Stimulated activated CD8-positive, alpha-beta memory T cell treated with anti-CD3 and anti-CD28 coated beads, Interleukin-15, amount 100 ng/mL, for 1 hour (primary cell): ENCODE data around the gene TMEM273.
"Not testable (repeated sequence)": the region's sequence is repeated elsewhere in the genome, so short reads cannot be mapped to it uniquely, and the experiment has no call there.

ENCODE experiments used
- DNase-seq: peaks from one replicate; pipeline ENCODE4 v3.0.0-alpha.2; 2020; ENCODE audit warnings: low read depth

Gene TMEM273

DNA sequence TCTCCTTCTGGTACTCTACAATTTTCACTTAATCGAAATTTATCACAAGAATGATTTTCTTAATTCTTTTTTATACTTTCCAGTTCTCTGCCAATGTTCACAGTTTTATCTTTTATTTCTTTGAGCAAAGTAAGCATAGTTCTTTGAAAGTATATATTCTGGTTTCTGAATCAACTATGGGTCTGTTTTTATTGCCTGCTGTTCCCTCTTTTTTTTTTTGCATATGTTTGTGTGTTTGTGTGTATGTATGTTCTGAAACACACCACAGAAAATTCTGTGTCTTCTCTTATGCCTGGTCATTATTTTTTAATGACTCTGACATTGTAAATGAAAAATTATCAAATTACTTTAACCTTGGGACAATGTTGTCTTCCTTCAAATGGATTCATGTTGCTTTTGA lies 15.9 kb upstream of the TMEM273 start:
- no peak for DNase-seq

DNA sequence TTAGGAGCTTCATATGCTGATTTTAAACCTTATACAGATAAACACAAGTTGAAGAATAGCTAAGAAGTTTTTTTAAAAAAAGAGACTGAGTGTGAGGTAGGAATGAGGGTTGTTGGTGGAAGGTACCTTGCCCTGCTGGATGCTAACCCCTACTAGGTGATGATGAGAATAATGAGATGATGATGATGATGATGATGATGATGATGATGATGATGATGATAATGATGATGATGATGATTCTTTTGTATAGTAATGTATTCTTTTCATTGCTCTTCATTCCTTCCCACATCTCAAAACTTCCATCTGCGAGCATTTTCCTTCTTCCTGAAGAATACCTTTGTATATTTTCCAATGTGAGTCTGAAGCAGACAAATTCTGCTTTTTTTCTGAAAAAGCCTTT lies 14.1 kb upstream of the TMEM273 start:
- DNase-seq: no peak

DNA sequence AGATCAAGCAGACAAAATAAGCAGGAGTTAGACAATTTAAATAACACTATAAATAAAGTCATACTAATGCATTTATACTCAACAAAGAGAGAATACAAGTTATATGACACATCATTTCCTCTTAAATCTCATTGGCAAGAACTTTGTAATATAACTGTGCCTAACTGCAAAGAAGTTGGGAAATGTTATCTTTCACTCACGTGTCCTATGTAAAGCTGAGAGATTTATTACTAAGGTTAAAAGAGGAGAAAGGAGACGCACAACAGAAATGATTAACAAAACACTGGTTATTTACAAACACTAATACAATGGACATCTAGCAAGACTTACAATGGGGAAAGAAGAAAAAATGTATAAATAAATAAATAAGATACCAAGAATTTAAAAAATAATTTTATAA lies 12.7 kb upstream of the TMEM273 start:
- no peak for DNase-seq

DNA sequence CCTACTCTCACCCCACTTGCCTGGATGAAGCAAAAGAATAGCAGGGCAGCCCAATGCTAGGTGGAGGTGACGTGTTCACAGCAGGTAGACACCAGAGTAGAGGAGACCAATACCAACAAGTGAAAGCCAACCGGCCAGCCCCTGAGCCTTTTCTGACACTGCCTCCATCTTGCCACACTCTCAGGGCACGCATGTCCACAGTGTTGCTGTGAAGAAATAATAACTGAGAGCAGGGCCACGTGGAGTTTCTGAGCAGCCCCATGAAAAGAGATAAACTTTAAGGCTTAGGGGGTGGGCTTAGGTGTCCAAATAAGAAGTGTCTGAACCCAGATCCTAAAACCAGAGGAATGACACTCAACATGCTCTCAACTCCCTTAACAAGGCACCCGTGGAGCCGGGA lies 9.0 kb upstream of the TMEM273 start:
- no peak for DNase-seq

DNA sequence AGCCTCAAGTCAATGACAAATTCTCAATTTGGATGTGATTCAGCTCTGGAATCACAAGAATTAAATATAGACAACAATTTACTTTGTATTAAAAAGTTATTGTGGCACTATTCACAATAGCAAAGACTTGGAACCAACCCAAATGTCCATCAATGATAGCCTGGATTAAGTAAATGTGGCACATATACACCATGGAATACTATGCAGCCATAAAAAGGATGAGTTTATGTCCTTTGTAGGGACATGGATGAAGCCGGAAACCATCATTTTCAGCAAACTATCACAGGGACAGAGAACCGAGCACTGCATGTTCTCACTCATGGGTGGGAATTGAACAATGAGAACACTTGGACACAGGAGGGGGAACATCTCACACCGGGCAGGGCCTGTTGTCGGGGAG lies 7.7 kb upstream of the TMEM273 start:
- DNase-seq: not testable (repeated sequence)

DNA sequence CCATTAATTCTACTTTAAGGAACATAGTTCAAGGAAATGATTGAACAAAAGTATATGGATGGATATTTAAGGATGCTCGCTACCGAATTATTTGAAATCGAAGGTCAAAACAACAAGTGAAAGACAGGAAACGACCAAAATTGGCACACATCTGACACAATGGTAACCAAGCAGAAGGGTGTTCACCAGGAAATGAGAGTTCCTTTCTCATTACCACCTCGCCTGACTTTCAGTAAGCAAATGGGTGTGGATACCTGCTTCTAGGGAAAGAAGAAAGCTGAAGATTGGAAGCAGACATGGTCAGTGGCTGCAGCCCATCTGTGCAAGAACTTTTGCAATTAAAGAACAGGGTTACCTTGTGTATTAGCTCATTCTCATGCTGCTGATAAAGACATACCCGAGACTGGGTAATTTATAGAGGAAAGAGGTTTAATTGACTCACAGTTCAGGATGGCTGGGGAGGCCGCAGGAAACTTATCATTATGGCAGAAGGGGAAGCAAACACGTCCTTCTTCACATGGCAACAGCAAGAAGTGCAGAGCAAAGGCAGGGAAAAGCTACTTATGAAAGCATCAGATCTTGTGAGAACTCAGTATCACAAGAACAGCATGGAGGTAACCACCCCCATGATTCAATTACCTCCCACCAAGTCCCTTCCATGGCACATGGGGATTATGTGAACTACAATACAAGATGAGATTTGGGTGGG lies 6.2 kb upstream of the TMEM273 start:
- DNase-seq: no peak

DNA sequence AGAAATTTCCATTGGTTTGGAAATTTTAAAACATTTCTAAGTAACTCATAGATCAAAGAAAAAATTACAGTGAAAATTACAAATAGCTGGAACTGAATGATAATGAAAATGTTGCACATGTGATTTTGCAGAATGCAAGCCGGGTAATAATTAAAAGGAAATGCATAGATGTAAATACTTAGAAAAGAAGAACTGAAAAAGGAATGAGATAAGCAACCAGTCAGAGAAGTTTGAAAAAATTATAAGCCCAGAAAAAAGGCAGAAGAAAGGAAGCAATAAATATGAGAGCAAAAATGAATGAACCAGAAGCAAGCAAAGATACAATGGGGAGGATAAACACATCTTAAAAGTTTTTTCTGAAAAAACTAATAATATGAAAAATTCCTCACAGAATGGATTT lies 3.2 kb upstream of the TMEM273 start:
- DNase-seq: no peak

DNA sequence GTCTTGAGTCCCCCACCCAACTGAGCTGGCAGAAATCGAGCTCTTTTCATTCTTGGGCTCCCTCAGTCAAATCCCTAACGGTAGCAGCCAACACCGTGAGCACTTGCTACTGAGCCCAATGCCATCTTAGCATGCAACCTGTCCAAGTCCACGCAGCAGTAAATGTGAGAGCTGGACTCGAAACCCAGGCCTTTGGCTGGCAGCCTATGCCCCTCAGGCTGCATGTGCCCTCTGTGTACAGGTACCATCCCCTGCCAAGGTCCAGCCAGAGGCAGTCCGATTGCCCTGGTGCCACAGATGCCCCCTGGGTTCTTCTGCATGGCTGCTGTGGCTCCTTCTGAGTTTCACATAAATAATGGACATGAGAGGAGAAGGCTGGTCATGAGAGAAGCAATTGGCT lies 1.2 kb upstream of the TMEM273 start:
- DNase-seq: no peak

DNA sequence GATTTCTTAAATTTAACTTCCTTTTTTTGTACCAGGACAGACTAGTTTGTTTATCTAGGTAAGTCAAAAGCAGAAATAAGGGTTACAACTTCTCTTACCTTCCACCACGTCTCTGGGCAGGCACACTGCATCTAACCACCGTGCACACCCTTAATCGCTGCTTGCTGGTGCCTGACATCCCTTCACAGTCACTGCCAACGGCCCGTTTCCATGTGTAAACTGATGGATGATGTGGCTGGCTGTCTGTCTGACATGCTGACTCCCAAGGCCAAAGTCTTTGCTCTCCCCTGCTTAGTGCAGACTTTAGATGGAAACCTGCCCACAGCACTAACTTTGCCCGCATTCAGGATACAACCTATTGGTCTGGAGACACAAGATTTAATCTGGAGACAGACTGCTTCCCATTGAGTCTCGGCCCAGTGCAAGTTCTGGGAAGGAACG lies 1.1 kb downstream of the TMEM273 start:
- DNase-seq: no peak

DNA sequence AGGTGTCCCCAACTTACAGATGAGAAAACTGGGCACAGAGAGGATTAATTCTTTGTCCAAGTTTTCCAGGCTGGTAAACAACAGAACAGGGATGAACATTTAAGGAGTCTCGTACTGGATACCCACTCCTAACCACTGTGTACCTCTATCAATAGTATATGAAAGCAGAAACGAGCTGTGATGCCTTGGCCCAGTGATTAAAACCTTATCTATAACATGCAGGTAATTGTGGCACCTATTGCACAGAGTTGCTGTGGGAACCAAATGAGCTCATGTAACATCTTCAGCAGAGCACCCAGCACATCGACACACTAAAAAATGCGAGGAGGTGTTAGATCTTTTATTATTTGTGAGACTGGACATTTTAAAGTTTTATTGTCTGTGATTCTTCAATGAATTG lies 1.6 kb downstream of the TMEM273 start:
- no peak for DNase-seq

DNA sequence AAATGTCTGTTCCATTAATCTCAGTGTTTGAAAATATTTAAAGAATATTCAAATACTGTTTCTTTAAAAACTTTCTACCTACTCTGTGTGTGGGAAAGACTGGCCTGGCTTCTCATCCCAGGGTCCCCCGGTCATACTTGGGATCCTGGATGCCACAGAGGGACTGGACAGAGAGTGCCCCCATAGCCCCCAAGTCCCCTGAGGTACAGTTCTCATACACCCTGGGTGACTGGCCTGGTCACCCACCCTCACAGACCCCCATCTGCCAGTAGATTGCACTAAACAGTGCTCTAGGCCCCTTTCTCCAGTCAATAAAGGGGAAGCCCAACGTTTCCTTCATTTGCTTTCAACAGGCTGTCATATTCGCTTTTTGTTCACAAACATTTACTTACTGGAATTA lies 3.0 kb downstream of the TMEM273 start:
- DNase-seq: no peak

DNA sequence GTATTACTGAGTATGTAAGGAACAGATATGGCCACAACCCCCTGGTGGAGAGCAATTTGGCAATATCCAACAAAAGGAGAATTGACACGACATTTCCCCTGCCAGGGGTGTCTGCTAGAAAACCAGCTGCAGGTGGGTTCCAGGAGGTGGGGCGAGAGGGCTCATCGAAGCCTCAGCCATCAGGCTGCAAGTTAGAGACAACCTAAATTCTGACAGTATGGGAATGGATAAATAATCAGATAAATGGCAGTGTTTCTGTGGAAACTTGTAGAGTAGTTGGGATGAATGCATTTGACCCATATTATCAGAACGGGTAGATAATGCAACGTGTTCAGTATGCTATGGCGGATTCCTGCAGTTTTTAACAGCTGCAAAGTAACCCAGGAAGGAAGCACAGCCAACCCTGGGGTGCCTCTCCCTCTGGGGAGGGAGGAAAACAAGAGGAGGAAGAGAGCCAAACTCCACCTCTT lies 3.5 kb downstream of the TMEM273 start:
- DNase-seq: no peak

DNA sequence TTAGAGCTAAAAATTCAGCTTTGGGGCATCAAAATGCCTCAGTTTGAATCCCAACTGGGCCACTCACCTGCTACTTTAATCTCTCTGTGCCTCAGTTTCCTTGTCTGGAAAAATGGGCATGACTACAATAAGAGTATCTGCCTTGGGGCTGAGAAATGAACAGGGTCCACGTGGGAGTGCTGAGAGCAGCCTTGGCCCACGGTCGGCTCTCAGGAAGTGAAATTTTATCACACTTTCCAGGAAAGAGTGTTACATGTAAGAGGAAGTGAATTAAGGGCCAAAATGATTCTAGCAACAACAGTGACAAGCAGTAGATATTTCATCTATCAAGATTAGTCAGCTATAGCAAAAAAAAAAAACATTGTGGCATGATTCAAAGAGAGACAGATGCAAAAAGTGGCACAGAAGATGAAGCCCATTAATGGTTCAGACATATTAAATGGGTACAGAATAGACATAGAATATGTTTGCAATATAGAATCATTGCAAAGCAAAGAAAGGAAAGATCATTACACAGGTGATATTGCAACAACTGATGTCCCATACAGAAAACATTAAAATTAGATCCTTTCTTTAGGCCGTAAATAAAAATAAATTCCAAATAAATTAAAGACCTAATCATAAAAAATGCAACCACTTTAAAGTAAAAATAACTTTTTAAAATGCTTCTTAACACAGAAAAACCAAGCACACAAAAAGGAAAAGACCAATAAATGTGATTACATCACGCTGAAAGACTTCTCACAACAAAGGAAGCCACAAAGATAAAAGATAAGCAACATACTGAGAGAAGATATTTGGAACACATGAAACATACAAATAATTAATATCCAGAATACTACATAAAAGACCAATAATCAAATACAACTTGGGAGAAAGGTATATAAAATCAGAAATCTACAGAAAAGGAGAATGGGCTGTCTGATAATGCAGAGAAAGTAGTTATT lies 4.3 kb downstream of the TMEM273 start:
- DNase-seq: no peak

DNA sequence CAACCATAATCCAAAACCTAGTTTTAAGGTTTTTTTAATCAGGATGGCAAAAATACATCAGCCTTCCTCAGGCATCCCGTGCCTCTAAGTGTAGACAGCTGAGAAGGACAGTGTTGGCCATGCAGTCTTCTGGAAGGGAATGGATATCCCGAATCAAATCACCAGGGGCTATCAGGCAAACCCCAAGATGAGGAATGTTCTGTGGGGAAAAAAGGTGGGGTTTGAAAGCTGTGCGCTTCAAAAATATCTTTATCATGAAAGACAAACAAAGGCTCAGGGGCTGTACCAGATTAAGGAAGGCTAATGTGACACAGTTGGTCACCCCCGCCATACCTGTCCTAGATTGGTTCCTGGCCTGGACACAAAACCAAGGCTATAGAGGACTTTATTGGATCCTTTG lies 5.4 kb downstream of the TMEM273 start:
- DNase-seq: no peak

DNA sequence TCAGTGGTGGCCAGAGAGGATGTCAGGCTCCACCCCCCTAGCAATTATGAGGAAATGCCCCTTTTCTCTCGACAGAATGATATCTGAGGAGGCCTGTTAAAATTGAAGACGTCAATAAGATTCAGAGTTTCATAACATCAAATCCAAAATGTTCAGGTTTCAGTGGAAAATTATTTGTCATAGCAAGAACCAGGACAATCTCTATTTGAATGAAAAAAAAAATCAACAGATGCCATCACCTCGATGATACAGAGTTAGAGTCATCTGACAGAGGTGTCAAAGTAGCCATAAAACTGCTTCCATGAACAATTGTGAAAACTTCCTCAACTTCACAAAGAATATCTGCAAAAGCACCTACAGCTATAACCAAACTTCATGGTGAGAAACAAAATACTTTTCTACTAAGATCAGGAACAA lies 7.7 kb downstream of the TMEM273 start:
- DNase-seq: no peak

DNA sequence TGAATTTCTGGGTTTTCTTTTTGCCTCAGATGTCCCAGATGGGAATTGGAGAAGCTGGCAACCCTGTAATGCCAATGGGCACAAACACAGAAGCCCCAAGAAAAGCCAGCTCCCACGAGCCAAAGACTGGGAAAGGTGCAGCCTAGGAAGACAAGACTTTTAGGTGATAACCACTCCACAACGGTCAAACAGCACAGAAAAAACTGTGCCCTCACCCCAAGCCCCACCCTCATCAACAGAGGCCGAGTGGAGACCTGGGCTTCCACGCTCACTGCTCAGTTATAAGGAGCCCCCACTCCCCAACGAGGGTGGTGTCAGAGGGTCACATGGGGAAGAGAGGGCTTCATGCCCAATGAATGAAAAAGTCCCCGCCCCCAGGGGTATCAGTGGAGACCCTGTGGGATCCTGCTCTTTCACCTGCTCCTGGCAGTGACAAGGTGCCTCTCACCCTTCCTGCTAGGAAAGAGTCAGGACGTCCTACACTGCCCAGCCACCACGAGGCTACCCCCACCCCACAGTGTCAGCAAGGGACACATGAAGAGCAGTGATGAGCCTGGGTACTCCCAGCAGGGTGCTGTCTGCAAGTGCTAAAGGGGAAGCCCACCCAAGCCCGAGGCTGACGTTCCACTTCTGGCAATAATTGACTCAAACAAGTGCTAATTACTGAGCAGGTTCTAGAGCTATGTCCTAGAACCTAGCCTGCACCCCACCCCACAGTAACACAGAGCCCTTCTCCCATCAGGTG lies 8.3 kb downstream of the TMEM273 start:
- DNase-seq: no peak

DNA sequence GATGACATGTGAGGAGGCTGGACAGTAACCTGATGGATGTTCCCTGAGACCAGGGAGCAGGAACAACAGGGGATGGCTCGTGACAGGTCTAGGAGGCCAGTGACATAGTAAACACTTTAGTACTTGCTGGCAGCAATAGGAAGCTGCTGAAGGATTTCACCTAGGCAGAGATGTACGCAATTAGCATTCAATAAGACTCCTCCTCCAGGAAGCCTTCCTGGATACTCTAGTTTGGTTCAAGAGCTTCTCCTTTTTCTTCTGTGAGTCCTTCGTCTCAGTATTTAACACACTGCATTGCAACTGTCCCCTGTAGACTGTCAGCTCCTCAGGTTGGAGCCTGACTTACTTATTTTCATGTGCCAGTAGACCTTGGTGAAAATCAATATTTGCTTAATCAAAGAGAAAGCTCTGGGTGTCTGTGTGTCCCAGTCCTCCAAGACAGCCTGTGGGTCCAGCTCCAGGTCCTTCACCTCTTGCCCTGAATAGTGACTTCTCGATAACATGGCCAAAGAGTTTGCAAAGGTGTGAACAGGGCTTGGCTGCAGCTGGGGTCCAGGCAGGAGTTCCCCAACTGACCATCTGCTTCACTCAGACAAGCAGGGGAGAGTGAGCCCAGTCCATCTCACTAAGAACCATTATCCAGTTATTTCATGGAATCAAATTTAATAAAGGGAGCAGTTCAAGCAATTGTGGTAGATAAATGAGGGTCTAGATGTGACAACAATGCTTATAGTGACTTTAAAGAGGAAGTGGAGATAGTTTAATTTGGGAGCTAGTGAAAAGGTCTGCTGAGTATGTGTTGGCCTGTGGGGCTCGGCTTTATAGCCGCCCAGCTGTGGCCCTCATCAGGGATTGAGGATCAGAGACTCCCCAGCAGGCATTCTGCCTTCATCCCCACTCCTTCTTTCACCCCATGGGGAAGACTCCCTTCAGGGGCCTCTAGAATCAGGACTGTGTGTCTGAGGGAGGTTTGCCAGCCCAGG lies 9.4 kb downstream of the TMEM273 start:
- no peak for DNase-seq

DNA sequence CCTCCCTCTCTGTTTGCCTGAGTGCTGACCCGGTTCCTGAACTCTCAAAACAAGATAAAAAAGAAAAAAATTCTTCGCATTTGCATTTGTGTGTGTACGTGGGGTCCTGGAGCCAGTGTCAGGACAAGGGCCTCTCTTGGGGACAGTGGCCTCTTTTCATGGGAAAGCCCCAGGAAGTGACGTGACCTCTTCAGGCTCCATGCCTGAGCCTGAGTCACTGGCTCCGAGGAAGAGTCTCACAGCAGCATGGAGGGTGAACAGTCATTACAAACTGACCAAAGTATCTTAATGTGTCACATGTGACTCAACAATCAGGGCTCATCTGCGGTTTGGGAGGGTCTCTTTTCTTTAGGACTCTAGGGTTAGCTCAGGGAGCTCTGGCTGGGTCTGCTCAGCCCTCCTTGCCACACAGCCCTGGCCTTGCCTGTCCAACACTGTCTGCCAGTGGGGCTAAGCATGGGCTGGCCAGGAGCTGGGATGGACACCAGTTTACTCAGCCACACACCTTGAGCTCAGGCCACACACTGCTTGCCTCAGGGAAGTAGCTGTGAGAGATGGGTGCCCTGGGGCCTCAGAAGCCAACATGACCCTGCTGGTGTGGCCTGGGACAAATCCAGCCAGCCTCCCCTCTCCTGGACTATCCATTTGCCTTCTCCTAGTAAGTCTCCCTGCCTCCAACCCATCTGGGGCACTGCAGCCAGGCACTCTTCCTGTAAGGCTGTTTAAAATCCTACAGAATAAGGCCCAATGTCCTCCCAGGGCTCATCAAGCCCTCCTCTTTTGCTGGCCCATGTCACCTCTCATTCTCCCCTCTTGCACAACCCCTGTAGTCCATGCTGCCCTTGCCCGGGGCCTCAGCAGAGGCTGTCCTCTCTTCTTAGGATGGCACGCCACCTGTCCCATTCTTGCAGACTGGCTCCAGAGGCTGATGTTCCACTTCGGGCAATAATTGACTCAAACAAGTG lies 10.5 kb downstream of the TMEM273 start:
- no peak for DNase-seq

DNA sequence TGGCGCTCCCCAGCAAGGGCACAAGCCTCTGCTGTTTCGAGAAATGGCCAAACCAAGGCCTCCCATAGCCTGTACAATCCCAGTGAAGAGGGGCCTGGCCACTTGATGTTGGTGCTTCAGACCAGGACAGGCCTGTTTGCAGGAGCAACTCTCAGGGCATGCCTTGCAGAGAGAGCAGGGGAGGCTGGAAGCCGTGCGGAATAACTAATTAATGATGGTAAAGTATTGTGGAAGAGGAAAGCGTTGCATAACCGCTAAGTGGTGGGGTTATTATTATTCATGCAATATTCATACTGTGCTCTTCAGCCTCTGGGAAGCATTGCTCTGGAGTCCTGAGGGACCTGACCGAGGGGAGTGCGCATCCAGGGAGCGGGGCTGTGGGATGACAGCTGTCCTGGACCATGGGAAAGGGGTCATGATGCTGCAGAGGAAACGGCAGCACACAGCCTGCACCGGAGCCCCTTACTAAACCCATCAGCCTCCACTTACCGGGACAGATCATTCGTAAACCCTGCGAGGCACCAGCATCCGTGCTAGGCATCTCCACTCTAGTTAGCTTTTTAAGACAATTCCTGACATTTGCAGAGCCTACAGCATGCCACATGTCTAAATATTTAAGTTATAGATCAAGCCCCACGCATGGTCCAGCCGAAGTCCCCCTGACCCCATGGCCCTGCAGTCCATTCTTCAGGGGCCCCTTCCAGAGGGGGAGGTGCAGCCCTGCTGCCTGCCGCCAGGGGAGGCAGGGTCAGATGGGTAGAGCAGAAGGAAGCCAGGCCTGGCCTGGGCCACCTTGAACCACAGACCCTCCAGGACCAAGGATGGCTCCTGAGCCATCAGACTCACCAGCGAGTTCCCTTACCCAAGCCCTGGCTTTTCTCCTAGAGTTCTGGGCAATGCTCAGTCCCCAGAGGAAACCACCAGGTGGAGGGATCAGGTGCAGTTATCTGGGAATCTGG lies 11.6 kb downstream of the TMEM273 start:
- no peak for DNase-seq
